Small intestine (tissue), 7 donors: Measurements from ENCODE around the gene SP2. TPM values are rescaled to one million over a fixed set of nuclear protein-coding genes. Genes with fewer than 3 reads are reported as not detected.
A peak's percentile ranks its signal among the peaks of the same experiment; 100 is the strongest.

Experiments
- DNase-seq, 2 donors: peaks; one replicate each; pipeline versions ENCODE4 v3.0.0 to v3.0.0-alpha.2; 2013
- FAIRE-seq: peaks from 2 replicates; lab custom pipeline; 2012; peaks lifted over from hg19 to GRCh38; lab: Jason Lieb, UNC
- H3K27ac ChIP-seq, 3 donors: one replicate each; pipeline ENCODE4 v1.5.1; 2013; ENCODE audit warnings: low read length in 2 of 3, mild to moderate bottlenecking in 2 of 3, control low read depth in 1 of 3, inconsistent platforms in 1 of 3, low read depth in 1 of 3, moderate library complexity in 1 of 3
- H3K27me3 ChIP-seq, 3 donors: one replicate each; pipeline ENCODE4 v1.6.1; 2013; ENCODE audit warnings: low read length in 3 of 3, inconsistent platforms in 1 of 3; ENCODE audit not compliant: control insufficient read depth in 3 of 3, insufficient read depth in 3 of 3
- H3K36me3 ChIP-seq, 3 donors: one replicate each; pipeline ENCODE4 v1.6.1; 2013; ENCODE audit warnings: low read length in 3 of 3, inconsistent platforms in 1 of 3, low read depth in 1 of 3, mild to moderate bottlenecking in 1 of 3, moderate library complexity in 1 of 3; ENCODE audit not compliant: control insufficient read depth in 3 of 3, insufficient read depth in 2 of 3
- H3K4me1 ChIP-seq, 3 donors: one replicate each; pipeline ENCODE4 v1.6.1; 2013; ENCODE audit warnings: low read length in 2 of 3, inconsistent platforms in 1 of 3, low read depth in 1 of 3, mild to moderate bottlenecking in 1 of 3, moderate library complexity in 1 of 3; ENCODE audit not compliant: control insufficient read depth in 3 of 3, insufficient read depth in 2 of 3
- H3K4me3 ChIP-seq, 3 donors: one replicate each; pipeline ENCODE4 v1.5.1; 2013; ENCODE audit warnings: low read length in 3 of 3, control low read depth in 1 of 3, inconsistent platforms in 1 of 3, low read depth in 1 of 3, mild to moderate bottlenecking in 1 of 3, moderate library complexity in 1 of 3
- H3K9me3 ChIP-seq, 2 donors: one replicate each; pipeline ENCODE4 v1.6.1; 2013; ENCODE audit warnings: low read depth in 1 of 2, low read length in 1 of 2; ENCODE audit not compliant: control insufficient read depth in 2 of 2, insufficient read depth in 1 of 2
- WGBS, 3 donors: extraction: QIAGEN DNeasy Blood & Tissue Kit; methylation state at CpG; one replicate each; pipeline ENCODE4 v1.1.7; 2013; 5-methylcytosine and 5-hydroxymethylcytosine counted together
- polyA plus RNA-seq, 4 donors: library from polyadenylated mRNA; stranded (reverse) in 3 of 4; unstranded in 1 of 4; fragments of 200-250 nt in 3 of 4; fragments of 120-200 nt in 1 of 4; gene quantifications; one replicate each; pipeline versions ENCODE4 v1.2.1 to v1.2.3, GENCODE V29; 2013
- donor health status: healthy with polysubstance abuse.
- donor health status: control.
- donor health status: control.
- donor health status: Bipolar disorder and iron deficiency.
- donor health status: healthy.

Gene SP2
- polyA plus RNA-seq, 4 donors, result 8.7 to 17.3 (median 12.6) TPM

DNA sequence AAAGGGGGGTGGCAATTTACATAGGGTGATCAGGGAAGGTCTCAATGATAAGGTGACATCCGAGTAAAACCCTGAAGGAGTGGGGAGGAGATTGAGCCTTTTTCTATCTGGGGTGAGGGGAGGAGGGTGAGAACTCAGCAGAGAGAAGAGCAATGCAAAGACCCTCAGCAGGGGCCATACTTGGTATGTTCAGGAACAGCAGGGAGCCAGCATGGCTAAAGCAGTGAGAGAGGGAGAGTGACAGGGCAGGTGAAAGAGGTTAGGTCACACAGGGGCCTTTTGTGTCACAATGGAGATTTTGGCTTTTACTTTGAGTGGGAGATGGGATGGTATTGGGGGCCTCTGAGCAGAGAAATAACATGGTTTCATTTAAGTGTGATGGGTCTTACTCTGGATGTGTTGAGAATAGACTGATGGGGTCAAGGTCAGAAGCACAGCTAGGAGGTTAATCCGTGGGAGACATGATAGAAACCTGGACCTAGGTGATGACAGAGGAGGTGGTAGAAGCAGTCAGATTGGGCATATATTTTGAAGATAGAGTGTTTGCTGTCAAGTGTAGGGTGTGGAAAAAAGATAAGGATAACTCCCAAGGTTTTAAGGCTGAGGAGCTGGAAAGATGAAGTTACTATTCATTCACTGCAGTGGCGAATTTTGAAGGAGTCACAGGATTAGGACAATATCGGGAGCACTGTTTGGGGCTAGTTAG, 6.2 kb downstream of the SP2 start:
- H3K27me3 ChIP-seq, result no peaks in the 10 kb centered on the region
- no peak overlapping the region for H3K4me3 ChIP-seq
- DNase-seq, result no peak
- no peak overlapping the region for H3K27ac ChIP-seq
- H3K4me1 ChIP-seq, result peaks cover 0 to 6% (median 0%) of the 10 kb centered on the region in 3 donors
- no peak for FAIRE-seq
- WGBS, 3 donors, result 67 to 75% (median 71%) methylated on average over 4 of the region's 4 CpGs
- no peaks in the 10 kb centered on the region for H3K9me3 ChIP-seq
- peaks cover 0 to 52% (median 0%) of the 10 kb centered on the region in 3 donors for H3K36me3 ChIP-seq

DNA sequence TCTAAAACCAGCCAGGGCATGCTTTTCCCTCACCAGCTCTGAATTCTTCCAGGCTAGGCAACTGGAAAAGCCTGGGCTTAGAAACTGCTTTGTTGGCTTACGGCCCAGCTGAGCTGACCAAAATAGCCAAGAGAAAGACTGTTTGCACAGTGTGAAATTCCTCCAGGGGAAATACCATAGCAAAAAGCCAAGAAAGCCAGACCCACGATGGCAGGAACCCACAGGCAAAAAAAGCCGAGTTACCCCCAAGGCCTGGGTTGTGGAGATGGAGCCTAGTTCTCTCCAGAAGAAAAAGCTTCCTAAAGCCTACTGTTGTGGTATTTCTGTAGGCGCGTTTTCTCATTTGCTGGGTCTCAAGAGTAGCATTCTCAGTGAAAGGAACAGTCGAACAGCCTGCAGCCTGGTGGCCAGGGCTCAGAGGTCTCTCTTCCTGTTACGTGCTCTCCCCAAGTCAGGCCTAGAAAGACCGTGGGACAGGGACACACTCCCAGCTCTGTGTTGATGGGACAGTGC, 9.2 kb downstream of the SP2 start:
- H3K4me3 ChIP-seq, result no peak overlapping the region
- no peaks in the 10 kb centered on the region for H3K27me3 ChIP-seq
- 63 to 91% (median 77%) methylated on average over 8 of the region's 8 CpGs for WGBS, 3 donors
- FAIRE-seq (no peak), DNase-seq (no peak)
- H3K36me3 ChIP-seq, result peaks cover 0 to 50% (median 0%) of the 10 kb centered on the region in 3 donors
- no peaks in the 10 kb centered on the region for H3K9me3 ChIP-seq
- no peaks in the 10 kb centered on the region for H3K4me1 ChIP-seq
- peak overlapping the region; percentile 1 to 59 (median 31) for H3K27ac ChIP-seq

DNA sequence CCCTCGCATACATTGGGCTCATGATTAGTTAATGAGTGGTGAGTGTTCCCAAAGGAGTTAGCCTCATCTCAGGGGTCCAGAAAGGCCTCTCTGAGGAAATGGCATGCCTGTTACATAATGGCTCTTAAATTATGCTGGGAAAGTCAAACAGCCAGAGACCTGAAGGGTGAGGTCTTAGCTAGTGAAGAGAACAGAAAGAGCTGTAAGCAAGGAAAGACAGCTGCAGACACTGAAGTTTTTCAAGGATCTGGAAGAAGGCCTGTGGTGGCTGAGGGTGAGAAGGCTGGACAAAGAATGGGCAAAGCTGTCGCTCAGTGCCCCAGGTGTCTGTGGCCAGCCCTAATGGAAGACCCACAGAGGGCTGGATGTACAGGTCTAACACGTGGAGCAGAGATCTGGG, 10.4 kb downstream of the SP2 start:
- WGBS, 3 donors, result 92 to 96% (median 94%) methylated on average over 3 of the region's 3 CpGs
- peak overlapping the region in 1 of 3 donors; percentile 59 for H3K27ac ChIP-seq
- no peaks in the 10 kb centered on the region for H3K4me1 ChIP-seq
- DNase-seq, result no peak
- no peaks in the 10 kb centered on the region for H3K27me3 ChIP-seq
- H3K9me3 ChIP-seq, result no peaks in the 10 kb centered on the region
- no peak for FAIRE-seq
- no peak overlapping the region for H3K4me3 ChIP-seq
- peaks cover 0 to 43% (median 0%) of the 10 kb centered on the region in 3 donors for H3K36me3 ChIP-seq

DNA sequence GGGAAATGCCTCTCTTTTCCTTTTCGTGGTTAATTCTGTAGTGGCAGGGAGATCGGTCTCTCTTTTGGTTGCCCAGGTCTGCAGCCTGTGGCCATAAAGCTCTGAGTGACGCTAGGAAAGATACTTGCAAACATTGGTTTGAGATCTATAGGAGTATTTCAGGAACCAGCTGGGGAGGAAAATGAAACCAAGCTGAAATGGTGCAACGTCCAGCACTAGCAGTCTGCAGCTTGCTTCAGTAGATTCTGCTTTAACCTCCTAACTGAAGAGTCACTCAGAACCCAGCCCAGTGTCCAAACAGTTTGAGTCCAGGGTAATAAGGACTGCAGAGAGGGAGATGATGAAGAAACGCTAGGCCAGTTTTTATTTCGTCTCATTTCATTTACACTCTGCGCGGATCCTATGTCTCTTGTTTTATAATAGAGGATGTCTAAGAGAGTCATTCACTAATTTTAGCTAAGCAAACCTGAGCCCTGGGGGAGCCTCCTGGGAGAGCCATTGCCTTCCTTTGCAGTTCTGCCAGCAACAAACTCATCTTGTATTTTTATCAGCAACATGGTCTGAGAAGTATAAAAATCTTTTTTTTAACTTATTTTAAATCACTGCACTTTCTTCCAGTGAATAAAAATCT, 12.0 kb downstream of the SP2 start:
- no peak overlapping the region for H3K27ac ChIP-seq
- H3K27me3 ChIP-seq, result no peaks in the 10 kb centered on the region
- H3K4me1 ChIP-seq, result no peaks in the 10 kb centered on the region
- FAIRE-seq, result no peak
- H3K4me3 ChIP-seq, result no peak overlapping the region
- H3K36me3 ChIP-seq, result peaks cover 0 to 44% (median 0%) of the 10 kb centered on the region in 3 donors
- H3K9me3 ChIP-seq, result no peaks in the 10 kb centered on the region
- 54 to 69% (median 63%) methylated on average over 8 of the region's 8 CpGs for WGBS, 3 donors
- DNase-seq, result peak in 1 of 2 donors; percentile 31

DNA sequence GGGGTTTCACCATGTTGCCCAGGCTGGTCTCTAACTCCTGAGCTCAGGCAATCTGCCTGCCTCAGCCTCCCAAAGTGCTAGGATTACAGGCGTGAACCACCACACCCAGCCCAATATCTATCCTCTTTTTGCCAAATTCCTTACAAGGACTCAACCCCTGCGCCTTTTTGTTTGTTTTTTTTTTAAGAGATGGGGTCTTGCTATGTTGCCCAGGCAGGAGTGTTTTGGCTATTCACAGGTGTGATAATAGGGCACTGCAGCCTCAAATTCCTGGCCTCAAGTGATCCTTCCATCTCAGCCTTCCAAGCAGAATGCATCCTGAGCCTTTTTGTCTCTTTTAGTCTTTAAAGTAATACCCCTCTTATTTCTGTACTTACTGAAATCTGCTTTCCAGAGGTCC, 17.0 kb downstream of the SP2 start:
- H3K9me3 ChIP-seq, result no peaks in the 10 kb centered on the region
- H3K4me1 ChIP-seq, result no peaks in the 10 kb centered on the region
- no peak for FAIRE-seq
- DNase-seq, result no peak
- WGBS, 3 donors, result 91 to 100% (median 96%) methylated on average over 2 of the region's 2 CpGs
- H3K4me3 ChIP-seq, result no peak overlapping the region
- H3K27me3 ChIP-seq, result no peaks in the 10 kb centered on the region
- H3K36me3 ChIP-seq, result peaks cover 3 to 34% (median 4%) of the 10 kb centered on the region in 3 donors
- H3K27ac ChIP-seq, result no peak overlapping the region

DNA sequence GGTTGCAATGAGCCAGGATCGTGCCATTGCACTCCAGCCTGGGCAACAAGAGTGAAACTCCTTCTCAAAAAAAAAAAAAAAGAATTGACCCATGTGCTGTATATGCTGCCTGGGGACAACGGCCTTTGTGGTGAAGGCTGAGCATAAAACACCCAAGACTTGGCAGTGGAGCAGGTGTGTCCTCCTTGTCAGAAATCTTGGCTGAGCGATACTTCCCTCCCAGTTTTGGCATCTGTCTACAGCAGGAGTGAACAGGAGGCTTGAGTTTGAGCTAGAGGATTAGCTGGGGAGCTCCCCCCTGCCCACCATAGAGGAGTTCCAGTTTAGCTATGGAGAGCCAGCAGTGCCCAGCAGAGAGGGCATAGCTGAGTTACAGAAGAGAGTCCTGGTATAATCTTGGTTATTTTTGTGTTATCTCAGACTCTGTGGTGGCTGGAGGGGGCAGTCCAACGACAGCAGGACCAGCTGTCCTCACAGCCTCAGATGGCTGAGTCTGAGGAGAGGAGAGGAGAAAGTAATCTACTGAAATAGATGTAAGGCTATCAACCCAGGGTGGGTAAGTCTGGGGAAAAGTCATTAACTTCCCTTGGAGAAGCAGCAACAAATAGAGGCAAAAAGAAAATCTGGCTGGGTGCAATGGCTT, 18.4 kb downstream of the SP2 start:
- Histone ChIP-seq H3K4me3 (no peak overlapping the region), H3K27ac (no peak overlapping the region), H3K9me3 (no peaks in the 10 kb centered on the region), H3K27me3 (no peaks in the 10 kb centered on the region), H3K4me1 (no peaks in the 10 kb centered on the region), H3K36me3 (peaks cover 3 to 30% (median 4%) of the 10 kb centered on the region in 3 donors)
- FAIRE-seq, result no peak
- DNase-seq, result no peak
- 39 to 67% (median 51%) methylated on average over 4 of the region's 4 CpGs for WGBS, 3 donors

DNA sequence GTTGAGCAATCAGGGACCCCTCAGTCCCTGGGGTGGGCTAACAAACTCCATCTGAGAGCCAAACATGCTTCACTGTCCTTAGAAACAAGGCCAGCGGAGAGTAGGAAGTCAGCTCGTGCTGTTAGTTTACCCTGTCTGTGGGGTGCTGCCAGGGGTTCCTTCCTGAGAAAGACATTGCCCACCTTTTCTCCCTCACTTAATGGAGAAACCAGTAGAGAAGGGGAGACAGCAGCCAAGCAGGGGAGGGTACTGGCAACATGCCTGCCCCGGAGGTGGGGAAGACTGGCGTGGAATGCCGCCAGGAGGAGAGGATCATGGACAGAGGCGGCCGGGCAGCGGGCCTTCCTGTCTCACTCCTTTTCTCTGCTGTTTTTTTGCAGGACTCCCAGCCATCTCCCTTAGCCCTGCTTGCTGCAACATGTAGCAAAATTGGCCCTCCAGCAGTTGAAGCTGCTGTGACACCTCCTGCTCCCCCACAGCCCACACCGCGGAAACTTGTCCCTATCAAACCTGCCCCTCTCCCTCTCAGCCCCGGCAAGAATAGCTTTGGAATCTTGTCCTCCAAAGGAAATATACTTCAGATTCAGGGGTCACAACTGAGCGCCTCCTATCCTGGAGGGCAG, 19.9 kb downstream of the SP2 start:
- H3K4me3 ChIP-seq, result no peak overlapping the region
- FAIRE-seq (no peak), DNase-seq (no peak)
- peaks cover 3 to 30% (median 4%) of the 10 kb centered on the region in 3 donors for H3K36me3 ChIP-seq
- no peaks in the 10 kb centered on the region for H3K27me3 ChIP-seq
- no peaks in the 10 kb centered on the region for H3K9me3 ChIP-seq
- WGBS, 3 donors, result 88 to 91% (median 90%) methylated on average over 12 of the region's 12 CpGs
- H3K27ac ChIP-seq, result no peak overlapping the region
- no peaks in the 10 kb centered on the region for H3K4me1 ChIP-seq
